ENCODE data around the gene ADARB2.

- no peak for TF ChIP-seq EZH2phosphoT487 (IDR thresholded peaks at IDR 0.05; ENCODE audit: insufficient read depth, low read depth)
- no peak for TF ChIP-seq EZH2 (IDR thresholded peaks at IDR 0.05; ENCODE audit: insufficient read depth, poor library complexity, severe bottlenecking)
Observed at GRCh38 chr10:1663226-1663625, 74.1 kb downstream of the ADARB2 start.
